Measurements from ENCODE around the gene TBC1D4. TPM values are rescaled to one million over a fixed set of nuclear protein-coding genes. Genes with fewer than 3 reads are reported as not detected.
"Not testable (repeated sequence)": the region's sequence is repeated elsewhere in the genome, so short reads cannot be mapped to it uniquely, and the experiment has no call there.

Gene TBC1D4
- polyA plus RNA-seq, 1 experiment, result 8.0 TPM

DNA sequence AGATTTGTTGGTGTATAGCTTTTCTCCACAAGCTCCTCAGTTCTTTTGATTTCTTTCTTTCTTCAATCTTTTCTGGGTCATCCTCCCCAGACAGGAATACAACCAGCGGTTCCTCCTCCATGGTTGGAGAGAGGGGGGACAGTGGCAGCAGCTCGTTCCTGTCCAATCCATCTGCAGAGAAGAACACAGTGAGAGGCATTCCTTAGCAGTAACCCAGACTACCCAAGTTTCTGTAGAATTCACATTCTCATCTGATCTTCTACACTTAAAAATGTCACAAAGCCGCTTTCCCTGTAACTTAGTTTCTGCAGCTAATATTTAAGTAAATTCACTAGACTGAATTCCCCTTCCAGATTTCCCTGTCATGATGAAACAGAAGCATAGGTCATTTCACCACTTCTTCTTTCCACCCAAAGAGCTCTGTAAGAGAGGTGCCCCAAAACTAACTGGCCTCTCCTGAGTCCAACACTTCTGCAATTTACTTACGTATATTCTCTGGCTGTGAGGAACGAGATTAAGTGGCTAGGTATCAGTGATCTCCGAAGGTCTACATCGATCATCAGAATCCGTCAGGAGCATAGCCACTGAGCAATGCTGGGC is 171.9 kb downstream of the TBC1D4 start:
- POLR2A ChIA-PET, result no interaction called here
- Histone ChIP-seq H3K27me3 (ENCODE audit: control insufficient read depth, insufficient read depth, low read length) (no peaks in the 10 kb centered on the region), H3K27ac (ENCODE audit: low read depth, low read length) (no peak overlapping the region), H3K9me3 (ENCODE audit: control insufficient read depth, insufficient read depth, low read length) (no peaks in the 10 kb centered on the region), H3K4me3 (ENCODE audit: low read depth, low read length) (no peak overlapping the region)
- TF ChIP-seq, protein P1, sequence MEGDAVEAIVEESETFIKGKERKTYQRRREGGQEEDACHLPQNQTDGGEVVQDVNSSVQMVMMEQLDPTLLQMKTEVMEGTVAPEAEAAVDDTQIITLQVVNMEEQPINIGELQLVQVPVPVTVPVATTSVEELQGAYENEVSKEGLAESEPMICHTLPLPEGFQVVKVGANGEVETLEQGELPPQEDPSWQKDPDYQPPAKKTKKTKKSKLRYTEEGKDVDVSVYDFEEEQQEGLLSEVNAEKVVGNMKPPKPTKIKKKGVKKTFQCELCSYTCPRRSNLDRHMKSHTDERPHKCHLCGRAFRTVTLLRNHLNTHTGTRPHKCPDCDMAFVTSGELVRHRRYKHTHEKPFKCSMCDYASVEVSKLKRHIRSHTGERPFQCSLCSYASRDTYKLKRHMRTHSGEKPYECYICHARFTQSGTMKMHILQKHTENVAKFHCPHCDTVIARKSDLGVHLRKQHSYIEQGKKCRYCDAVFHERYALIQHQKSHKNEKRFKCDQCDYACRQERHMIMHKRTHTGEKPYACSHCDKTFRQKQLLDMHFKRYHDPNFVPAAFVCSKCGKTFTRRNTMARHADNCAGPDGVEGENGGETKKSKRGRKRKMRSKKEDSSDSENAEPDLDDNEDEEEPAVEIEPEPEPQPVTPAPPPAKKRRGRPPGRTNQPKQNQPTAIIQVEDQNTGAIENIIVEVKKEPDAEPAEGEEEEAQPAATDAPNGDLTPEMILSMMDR (IDR thresholded peaks at IDR 0.05; ENCODE audit: low read depth, low read length), result no peak
- CTCF ChIA-PET, result no interaction called here
- no peak for DNase-seq (ENCODE audit: low read depth, low spot score)

DNA sequence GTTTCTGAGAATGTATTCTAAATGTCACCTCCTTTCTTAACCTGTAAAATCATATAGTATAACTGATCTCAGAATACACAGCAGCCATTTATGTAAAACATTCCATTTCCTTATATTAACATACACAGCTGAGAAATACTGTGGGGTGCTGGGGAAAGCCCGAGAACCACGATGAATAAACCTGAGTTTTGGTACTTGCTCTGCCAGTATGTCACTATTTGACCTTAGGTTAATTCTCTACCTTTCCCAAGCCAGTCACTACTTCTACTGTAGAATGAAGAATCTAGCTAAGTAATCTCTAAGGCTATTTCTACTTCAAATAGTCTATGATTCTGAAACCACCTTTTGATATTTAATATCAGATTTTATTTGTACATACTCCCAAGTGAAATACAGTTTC is 173.7 kb downstream of the TBC1D4 start:
- POLR2A ChIA-PET, result no interaction called here
- TF ChIP-seq, protein P1 (IDR thresholded peaks at IDR 0.05; ENCODE audit: low read depth, low read length), result no peak
- Histone ChIP-seq H3K27me3 (ENCODE audit: control insufficient read depth, insufficient read depth, low read length) (no peaks in the 10 kb centered on the region), H3K9me3 (ENCODE audit: control insufficient read depth, insufficient read depth, low read length) (no peaks in the 10 kb centered on the region), H3K27ac (ENCODE audit: low read depth, low read length) (no peak overlapping the region), H3K4me3 (ENCODE audit: low read depth, low read length) (no peak overlapping the region)
- no peak for DNase-seq (ENCODE audit: low read depth, low spot score)
- CTCF ChIA-PET, result no interaction called here

DNA sequence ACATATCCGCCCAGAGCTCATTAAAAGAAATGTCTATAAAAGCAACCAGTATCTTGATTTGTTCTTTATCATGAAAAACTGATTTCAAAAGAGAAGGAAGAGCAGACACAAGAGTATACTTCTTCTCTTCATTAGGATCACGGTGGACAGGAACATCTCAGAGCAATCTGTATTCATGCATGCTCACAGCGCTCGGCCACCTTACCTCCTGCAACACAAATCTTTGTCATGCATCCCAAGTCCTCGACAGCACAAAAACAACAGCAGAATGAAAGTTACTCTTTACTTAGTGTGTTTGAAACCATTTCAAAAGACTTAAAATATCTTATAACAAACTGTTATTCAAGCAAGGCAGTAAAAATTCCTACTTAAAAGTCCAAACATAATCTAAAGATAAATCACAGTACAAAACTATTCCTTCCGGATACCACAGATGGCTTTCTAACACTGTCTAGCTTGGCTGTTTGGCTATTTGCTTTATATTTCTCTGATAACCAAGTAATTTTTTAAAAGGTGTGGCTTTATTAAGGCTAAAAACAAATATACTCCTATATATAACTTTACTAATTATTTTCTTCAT is 174.5 kb downstream of the TBC1D4 start:
- DNase-seq (ENCODE audit: low read depth, low spot score), result no peak
- ChIA-PET CTCF (interaction anchor here (0.6 kb wide), 1 partner anchor 1572 kb away, joined by 7 read pairs; no protein-coding TSS in a partner anchor), POLR2A (no interaction called here)

DNA sequence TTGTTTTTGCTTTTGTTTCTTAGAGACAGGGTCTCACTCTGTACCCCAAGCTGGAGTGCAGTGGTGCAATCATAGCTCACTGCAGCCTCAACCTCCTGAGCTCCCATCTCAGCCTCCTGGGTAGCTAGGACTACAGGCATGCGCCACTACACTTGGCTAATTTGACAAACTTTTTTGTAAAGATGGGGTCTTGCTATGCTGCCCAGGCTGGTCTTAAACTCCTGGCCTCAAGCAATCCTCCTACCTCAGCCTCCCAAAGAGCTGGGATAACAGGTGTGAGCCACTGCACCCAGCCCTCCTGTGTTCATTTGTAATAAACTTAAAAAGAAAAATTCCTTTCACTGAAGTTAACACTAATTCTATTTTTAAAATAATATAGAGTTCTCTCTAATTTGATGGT is 175.0 kb downstream of the TBC1D4 start:
- H3K9me3 ChIP-seq (ENCODE audit: control insufficient read depth, insufficient read depth, low read length); H3K27me3 ChIP-seq (ENCODE audit: control insufficient read depth, insufficient read depth, low read length); POLR2A ChIA-PET; DNase-seq (ENCODE audit: low read depth, low spot score); H3K4me3 ChIP-seq (ENCODE audit: low read depth, low read length); H3K27ac ChIP-seq (ENCODE audit: low read depth, low read length): not testable (repeated sequence)
- CTCF ChIA-PET, result interaction anchor here (0.6 kb wide), 1 partner anchor 1572 kb away, joined by 7 read pairs; no protein-coding TSS in a partner anchor

More for the DNA sequence above, 174.5 kb downstream of the TBC1D4 start:
- no peak overlapping the region for H3K4me3 ChIP-seq (ENCODE audit: low read depth, low read length)
- H3K27ac ChIP-seq (ENCODE audit: low read depth, low read length), result no peak overlapping the region
- H3K27me3 ChIP-seq (ENCODE audit: control insufficient read depth, insufficient read depth, low read length), result no peaks in the 10 kb centered on the region
- TF ChIP-seq, protein P1 (IDR thresholded peaks at IDR 0.05; ENCODE audit: low read depth, low read length), result no peak
- H3K9me3 ChIP-seq (ENCODE audit: control insufficient read depth, insufficient read depth, low read length), result no peaks in the 10 kb centered on the region

DNA sequence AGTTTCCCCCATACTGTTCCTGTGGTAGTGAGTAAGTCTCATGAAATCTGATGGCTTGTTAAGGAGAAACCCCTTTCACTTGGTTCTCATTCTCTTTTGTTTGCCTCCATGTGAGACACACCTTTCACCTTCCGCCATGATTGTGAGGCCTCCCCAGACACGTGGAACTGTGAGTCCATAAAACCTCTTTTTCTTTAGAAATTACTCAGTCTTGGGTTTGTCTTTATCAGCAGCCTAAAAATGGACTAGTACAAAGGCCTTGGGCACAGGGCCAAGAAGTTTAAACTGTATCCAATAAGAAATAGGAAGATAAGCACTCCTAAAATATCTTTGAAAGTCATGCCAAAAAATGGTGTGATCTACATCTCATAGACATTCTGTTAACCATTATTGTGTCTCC is 176.9 kb downstream of the TBC1D4 start:
- DNase-seq (ENCODE audit: low read depth, low spot score), result no peak
- no peaks in the 10 kb centered on the region for H3K27me3 ChIP-seq (ENCODE audit: control insufficient read depth, insufficient read depth, low read length)
- POLR2A ChIA-PET, result no interaction called here
- no peaks in the 10 kb centered on the region for H3K9me3 ChIP-seq (ENCODE audit: control insufficient read depth, insufficient read depth, low read length)
- CTCF ChIA-PET, result no interaction called here
- H3K4me3 ChIP-seq (ENCODE audit: low read depth, low read length), result no peak overlapping the region
- TF ChIP-seq, protein P1 (IDR thresholded peaks at IDR 0.05; ENCODE audit: low read depth, low read length), result no peak
- H3K27ac ChIP-seq (ENCODE audit: low read depth, low read length), result no peak overlapping the region
